NCI-H2029 (cell line): ENCODE measurements around the gene LSM14B.
"Not testable (repeated sequence)": the region's sequence is repeated elsewhere in the genome, so short reads cannot be mapped to it uniquely, and the experiment has no call there.

Experiments
- DNase-seq: peaks from one replicate; lab custom pipeline; 2025; lab: John Stamatoyannopoulos, UW

LSM14B gene

DNA sequence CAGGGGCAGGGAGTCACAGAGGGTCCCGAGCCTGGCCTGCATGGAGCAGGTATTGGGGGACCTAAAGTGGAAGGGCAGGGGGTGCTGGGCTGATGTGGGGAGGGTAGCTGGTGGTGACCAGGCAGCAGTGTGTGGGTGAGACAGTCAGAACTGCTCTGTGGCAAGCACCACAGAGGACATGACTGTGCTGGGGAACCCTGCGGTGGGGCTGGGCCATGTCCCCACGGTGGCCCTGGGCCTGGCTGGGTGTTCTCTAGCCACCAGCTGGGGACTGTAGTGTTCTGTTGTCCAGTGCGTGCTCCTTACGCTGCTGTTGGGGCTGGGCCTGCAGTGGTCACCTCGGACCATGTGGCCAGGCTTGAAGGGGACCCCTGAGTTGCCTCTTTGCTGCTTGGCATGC is 24.9 kb downstream of the LSM14B start:
- no peak for DNase-seq

GRCh38 chr20:62147528-62147927 is 25.3 kb downstream of the LSM14B start:
- DNase-seq, result no peak

DNA sequence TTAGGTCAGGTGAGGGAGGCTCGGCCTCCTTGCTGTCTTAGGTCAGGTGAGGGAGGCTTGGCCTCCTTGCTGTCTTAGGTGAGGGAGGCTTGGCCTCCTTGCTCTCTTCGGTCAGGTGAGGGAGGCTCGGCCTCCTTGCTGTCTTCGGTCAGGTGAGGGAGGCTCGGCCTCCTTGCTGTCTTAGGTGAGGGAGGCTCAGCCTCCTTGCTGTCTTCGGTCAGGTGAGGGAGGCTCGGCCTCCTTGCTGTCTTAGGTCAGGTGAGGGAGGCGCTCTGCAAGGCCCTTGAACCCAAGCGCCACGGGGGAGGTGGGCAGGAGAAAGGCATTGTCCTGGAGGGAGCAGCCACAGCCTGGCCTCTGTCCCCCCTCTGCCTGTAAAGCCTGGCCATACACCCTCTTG is 26.1 kb downstream of the LSM14B start:
- not testable (repeated sequence) for DNase-seq

DNA sequence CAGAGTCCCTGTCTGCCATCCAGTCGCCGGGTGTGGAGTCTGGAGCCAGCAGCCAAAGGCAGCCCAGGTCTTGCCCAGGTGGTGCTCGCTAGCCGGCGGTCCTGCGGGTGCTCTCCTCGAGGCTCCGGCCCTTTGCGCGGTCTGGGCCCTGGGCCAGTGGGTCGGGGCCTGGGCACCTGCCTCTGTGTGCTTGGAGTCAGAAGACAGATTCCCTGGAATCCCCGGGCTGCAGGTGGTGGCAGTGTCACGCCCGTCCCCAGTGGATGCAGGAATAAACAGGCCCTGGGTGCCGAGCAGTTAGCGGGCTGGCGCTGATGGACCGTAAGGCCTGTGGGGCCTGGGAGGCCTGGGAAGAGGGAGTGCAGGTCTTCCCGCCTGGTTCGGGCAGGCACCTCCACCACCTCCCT is 26.6 kb downstream of the LSM14B start:
- no peak for DNase-seq

- no peak for DNase-seq
These were observed 27.4 kb downstream of the LSM14B start for GRCh38 chr20:62149532-62150309.

- no peak for DNase-seq
These were observed 28.0 kb downstream of the LSM14B start for GRCh38 chr20:62150310-62150575.

DNA sequence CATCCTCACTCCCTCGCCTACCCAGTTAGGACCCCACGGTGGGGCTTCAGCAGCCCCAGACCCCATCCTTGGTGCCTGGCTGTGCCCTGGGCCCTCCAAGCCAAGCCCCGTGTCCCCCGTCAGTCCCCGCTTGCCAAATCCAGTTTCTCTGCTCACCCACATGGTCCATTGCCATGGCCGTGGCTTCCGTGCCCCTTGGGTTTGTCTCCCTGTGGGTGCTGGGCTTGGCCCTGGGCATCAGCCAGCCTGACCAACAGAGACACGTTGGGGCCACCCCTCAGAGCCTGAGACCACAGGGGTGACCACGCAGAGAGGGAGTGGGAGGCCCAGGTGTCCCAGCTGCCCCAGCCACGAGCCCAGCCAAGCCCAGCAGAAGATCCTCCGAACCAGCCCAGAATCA is 28.9 kb downstream of the LSM14B start:
- no peak for DNase-seq

GRCh38 chr20:62151835-62152364 is 29.6 kb downstream of the LSM14B start:
- no peak for DNase-seq

DNA sequence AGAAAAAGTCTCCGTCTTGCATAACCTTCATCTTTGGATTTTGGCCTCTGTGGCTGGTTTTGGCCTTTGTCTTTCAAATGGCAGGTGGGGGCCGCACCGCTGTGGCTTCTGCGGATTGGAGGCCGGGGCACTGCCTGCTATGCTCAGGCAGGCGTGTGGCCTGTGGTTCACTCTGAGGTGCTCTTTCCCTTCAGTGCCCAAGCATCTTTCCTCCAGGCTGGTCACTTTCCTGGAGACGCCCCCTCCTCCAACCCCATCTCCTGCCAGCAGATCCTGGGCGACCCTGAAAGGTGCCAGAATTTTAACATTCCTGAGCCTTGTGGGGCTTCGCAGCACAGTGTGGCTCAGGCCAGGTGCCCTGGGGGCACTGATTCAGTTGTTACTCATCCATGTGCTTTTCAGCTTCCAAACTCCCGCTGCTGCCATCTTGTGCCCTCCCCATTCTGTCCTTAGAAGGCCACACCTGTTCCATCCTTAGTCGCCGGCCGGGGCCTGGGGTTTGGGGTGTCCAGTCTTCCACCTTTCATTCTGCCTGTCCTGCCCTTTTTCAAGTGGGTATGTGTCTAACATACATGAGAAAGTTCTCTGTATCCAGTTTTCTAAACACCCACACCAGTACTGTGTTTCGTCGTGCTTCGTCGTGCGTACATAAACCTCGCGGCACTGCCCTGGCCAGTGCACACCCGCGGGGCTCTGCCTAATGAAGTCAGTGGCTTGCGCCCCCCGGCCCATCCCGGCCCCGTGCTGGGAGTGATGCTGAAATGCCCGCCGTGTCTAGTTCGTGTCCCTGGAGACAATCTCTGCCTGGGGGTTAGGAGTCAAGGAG is 33.4 kb downstream of the LSM14B start:
- no peak for DNase-seq

DNA sequence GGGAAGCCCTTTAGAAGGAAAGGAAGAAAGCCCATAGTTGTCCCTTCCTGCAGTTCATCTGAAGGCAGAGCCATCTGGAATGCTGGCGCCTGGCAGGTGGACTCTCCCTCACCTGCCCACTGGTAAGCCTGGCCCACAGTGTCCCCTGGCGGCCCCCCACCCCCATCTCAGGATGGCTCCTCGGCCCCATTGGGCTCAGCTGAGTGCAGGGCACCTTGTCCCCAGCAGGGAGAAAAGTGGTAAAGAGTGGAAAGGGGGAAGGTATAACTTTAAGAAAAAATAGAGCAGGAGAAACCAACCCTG is 33.9 kb downstream of the LSM14B start:
- DNase-seq, result no peak

- no peak for DNase-seq
These were observed 34.5 kb downstream of the LSM14B start for GRCh38 chr20:62156592-62157386.

- DNase-seq, result no peak
These were observed 35.3 kb downstream of the LSM14B start for GRCh38 chr20:62157387-62158087.

DNA sequence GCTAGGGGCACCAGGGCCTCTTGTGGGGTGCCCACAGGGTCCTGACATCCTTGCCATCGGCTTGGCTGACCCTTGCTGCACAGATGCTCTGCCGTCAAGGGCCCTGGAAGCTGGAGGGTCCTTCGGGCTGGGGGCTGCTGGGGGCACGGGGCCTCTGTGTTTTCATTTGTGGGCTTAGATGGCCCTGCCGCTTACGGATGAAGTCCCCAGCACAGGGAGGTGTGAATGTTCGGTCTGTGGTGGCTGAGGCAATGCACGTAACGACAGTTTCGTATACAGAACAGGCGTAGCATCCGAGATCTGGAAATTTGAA is 35.8 kb downstream of the LSM14B start:
- no peak for DNase-seq

GRCh38 chr20:62158541-62158940 is 36.3 kb downstream of the LSM14B start:
- DNase-seq, result no peak

GRCh38 chr20:62159052-62159451 is 36.8 kb downstream of the LSM14B start:
- no peak for DNase-seq

DNA sequence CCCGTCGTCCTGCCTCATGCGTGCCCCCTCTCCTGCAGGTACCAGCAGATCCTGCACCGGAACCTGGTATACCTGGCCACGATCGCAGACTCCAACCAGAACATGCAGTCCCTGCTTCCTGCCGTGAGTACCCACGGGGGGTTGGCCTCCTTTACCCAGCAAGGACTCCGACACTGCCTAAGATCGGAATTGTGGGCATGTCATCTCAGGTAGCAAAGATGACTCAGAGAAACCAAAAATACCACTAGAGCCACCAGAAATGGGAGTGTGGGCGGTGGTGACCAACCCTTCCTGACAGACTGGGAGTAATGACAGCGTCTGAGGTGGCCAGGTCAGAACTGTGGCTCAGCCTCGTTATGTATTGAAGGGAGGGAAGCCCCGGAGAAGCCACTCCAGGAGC is 37.6 kb downstream of the LSM14B start:
- DNase-seq, result no peak

DNA sequence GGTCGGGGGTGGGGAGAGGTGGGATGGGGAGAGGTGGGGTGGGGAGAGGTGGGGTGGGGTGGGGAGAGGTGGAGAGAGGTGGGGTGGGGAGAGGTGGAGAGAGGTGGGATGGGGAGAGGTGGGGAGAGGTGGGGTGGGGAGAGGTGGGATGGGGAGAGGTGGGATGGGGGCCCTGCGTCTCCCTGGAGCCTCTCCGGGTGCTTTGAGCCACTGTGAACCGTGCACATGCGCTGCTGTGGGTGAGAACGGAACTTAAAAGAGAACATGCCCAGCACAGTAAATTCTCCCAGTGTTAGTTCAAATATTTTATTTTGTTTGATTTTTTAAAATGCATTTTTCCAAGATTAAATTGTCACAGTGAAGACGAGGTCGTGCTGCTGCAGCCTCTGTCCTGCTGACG is 38.0 kb downstream of the LSM14B start:
- no peak for DNase-seq

DNA sequence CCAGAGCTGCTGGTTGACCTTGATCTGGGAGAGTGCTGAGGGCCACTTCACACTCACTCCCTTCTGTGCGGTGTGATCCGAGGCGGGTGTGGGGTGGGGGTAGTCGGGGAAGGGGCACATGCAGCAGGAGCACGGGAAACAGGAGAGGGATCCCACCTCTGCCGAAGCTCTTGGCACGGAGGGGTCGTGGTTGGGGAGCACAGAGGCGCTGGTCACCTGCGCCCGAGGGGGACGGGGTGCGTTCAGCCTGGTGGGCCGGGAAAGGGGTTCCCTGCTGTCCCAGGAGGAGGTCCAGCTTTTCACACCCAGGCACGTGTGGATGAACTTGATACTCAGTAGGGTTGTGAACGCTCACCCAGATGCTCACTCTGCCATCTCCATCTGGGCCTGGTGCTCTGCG is 38.6 kb downstream of the LSM14B start:
- no peak for DNase-seq

DNA sequence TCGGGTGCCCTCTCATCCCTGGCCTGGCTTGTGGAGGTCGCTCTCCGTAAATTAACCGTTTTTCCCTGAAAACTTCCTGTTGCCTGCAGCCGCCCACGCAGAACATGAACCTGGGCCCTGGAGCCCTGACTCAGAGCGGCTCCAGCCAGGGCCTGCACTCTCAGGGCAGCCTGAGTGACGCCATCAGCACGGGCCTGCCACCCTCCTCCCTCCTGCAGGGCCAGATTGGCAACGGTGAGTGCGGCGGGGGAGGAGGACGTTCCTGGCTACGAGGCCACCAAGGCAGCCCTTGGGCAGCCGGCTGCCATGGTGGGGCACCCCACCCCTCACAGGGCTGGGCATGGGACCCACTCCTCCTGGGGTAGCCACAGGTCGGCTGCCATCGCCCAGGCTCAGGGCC is 39.1 kb downstream of the LSM14B start:
- DNase-seq, result no peak

GRCh38 chr20:62162765-62163484 is 40.6 kb downstream of the LSM14B start:
- no peak for DNase-seq

GRCh38 chr20:62163485-62163865 is 41.2 kb downstream of the LSM14B start:
- DNase-seq, result no peak
